ENCODE results near the gene FAP. TPM values are rescaled to one million over a fixed set of nuclear protein-coding genes. Genes with fewer than 3 reads are reported as not detected.
A peak's percentile ranks its signal among the peaks of the same experiment; 100 is the strongest.

Gene FAP
- polyA plus RNA-seq, 1 experiment: 135 TPM

- ChIA-PET POLR2A (no interaction called here), CTCF (interaction anchor here (3.1 kb wide), 1 partner anchor 71 kb away, joined by 11 read pairs; no protein-coding TSS in a partner anchor)
- Histone ChIP-seq H3K4me3 (ENCODE audit: low read depth, low read length) (no peak overlapping the region), H3K27me3 (ENCODE audit: control insufficient read depth, insufficient read depth, low read length) (no peaks in the 10 kb centered on the region), H3K36me3 (ENCODE audit: control insufficient read depth, insufficient read depth, low read length) (peaks cover 8% of the 10 kb centered on the region; the same call in 1 of the 2 replicates)
- TF ChIP-seq, protein P1, sequence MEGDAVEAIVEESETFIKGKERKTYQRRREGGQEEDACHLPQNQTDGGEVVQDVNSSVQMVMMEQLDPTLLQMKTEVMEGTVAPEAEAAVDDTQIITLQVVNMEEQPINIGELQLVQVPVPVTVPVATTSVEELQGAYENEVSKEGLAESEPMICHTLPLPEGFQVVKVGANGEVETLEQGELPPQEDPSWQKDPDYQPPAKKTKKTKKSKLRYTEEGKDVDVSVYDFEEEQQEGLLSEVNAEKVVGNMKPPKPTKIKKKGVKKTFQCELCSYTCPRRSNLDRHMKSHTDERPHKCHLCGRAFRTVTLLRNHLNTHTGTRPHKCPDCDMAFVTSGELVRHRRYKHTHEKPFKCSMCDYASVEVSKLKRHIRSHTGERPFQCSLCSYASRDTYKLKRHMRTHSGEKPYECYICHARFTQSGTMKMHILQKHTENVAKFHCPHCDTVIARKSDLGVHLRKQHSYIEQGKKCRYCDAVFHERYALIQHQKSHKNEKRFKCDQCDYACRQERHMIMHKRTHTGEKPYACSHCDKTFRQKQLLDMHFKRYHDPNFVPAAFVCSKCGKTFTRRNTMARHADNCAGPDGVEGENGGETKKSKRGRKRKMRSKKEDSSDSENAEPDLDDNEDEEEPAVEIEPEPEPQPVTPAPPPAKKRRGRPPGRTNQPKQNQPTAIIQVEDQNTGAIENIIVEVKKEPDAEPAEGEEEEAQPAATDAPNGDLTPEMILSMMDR (IDR thresholded peaks at IDR 0.05; ENCODE audit: insufficient read depth, low read depth, low read length): no peak
- DNase-seq (ENCODE audit: low read depth): no peak
These were observed 16.4 kb downstream of the FAP start for GRCh38 chr2:162226836-162227235.

GRCh38 chr2:162221064-162221463, 22.2 kb downstream of the FAP start:
- TF ChIP-seq, protein P1 (IDR thresholded peaks at IDR 0.05; ENCODE audit: insufficient read depth, low read depth, low read length): peak; percentile 90
- H3K4me3 ChIP-seq (ENCODE audit: low read depth, low read length): no peak overlapping the region
- DNase-seq (ENCODE audit: low read depth): no peak
- peaks cover 11% of the 10 kb centered on the region for H3K36me3 ChIP-seq (ENCODE audit: control insufficient read depth, insufficient read depth, low read length)
- ChIA-PET CTCF (interaction anchor here (0.6 to 3.9 kb wide), 32 partner anchors 8 to 95 kb away, joined by 3 to 137 read pairs (median 4); partner anchors contain the start of gene FAP), POLR2A (no interaction called here)
- H3K27me3 ChIP-seq (ENCODE audit: control insufficient read depth, insufficient read depth, low read length): no peaks in the 10 kb centered on the region

- POLR2A ChIA-PET: no interaction called here
- H3K36me3 ChIP-seq (ENCODE audit: control insufficient read depth, insufficient read depth, low read length): peaks cover 13% of the 10 kb centered on the region
- TF ChIP-seq, protein P1 (IDR thresholded peaks at IDR 0.05; ENCODE audit: insufficient read depth, low read depth, low read length): no peak
These were observed 22.9 kb downstream of the FAP start for GRCh38 chr2:162220368-162220767.

DNA sequence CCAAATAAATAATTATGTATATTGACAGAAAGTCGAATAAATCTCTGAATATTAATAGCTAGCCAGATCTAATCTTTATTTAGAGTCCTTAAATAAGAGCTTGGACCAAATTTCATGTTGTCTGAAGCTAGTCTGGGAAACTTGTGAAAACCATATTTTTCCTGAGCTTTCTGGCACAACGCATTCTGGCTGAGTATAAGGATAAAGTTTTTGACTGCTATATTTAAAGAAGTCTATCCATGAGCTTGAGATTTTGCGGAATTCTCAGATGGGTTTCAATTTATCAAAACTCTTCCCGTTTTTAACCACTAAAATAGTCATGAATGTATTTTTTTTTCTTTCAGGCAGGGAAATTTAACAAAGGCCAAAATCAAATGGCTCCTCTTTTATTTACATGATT, 23.8 kb downstream of the FAP start:
- H3K4me3 ChIP-seq (ENCODE audit: low read depth, low read length): no peak overlapping the region

More at GRCh38 chr2:162220368-162220767, 22.9 kb downstream of the FAP start:
- CTCF ChIA-PET: interaction anchor here (0.6 to 3.9 kb wide), 27 partner anchors 9 to 94 kb away, joined by 3 to 137 read pairs (median 4); partner anchors contain the start of gene FAP
- Histone ChIP-seq H3K4me3 (ENCODE audit: low read depth, low read length) (no peak overlapping the region), H3K27me3 (ENCODE audit: control insufficient read depth, insufficient read depth, low read length) (no peaks in the 10 kb centered on the region)
- no peak for DNase-seq (ENCODE audit: low read depth)

DNA sequence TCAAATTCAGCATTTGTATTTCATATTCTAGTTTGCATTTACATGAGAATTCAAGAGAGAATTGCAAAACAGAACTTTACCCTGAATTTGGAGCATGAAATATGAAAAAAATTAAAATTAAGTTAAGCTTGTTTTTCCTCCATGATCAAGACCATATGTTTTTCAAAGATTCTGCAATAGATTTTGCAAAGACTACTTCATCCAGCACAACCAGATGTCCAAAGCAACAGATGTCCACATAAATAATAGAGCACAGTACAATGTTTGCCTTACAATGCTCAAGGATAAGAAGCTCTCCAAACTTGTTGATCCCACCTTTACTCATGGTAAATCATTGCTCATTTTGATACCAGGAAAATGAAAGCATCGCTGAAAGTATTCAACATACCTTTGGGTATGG, 25.6 kb downstream of the FAP start:
- Histone ChIP-seq H3K27me3 (ENCODE audit: control insufficient read depth, insufficient read depth, low read length) (no peaks in the 10 kb centered on the region), H3K36me3 (ENCODE audit: control insufficient read depth, insufficient read depth, low read length) (peaks cover 16% of the 10 kb centered on the region), H3K4me3 (ENCODE audit: low read depth, low read length) (no peak overlapping the region)
- DNase-seq (ENCODE audit: low read depth): peak; percentile 26
- TF ChIP-seq, protein P1 (IDR thresholded peaks at IDR 0.05; ENCODE audit: insufficient read depth, low read depth, low read length): no peak
- POLR2A ChIA-PET: interaction anchor here (0.6 kb wide), 1 partner anchor 19 kb away, joined by 3 read pairs; no protein-coding TSS in a partner anchor
- CTCF ChIA-PET: interaction anchor here (1.0 to 1.1 kb wide), 2 partner anchors 28 to 65 kb away, joined by 3 read pairs; no protein-coding TSS in a partner anchor

More for the DNA sequence above, 23.8 kb downstream of the FAP start:
- DNase-seq (ENCODE audit: low read depth): no peak
- ChIA-PET CTCF (interaction anchor here (1.2 to 3.9 kb wide), 5 partner anchors 11 to 78 kb away, joined by 5 to 137 read pairs (median 8); partner anchors contain the start of gene FAP), POLR2A (interaction anchor here (0.7 kb wide), 1 partner anchor 147 kb away, joined by 4 read pairs; no protein-coding TSS in a partner anchor)
- Histone ChIP-seq H3K36me3 (ENCODE audit: control insufficient read depth, insufficient read depth, low read length) (peaks cover 12% of the 10 kb centered on the region), H3K27me3 (ENCODE audit: control insufficient read depth, insufficient read depth, low read length) (no peaks in the 10 kb centered on the region)
- TF ChIP-seq, protein P1 (IDR thresholded peaks at IDR 0.05; ENCODE audit: insufficient read depth, low read depth, low read length): no peak
